KMS-11 (cell line): Measurements from ENCODE around the gene CHAF1B.

Experiments
- H2AFZ ChIP-seq: fragments of 200-600 bp; sonication (generic); 2 replicates; pipeline ENCODE4 v1.6.1; 2016; ENCODE audit warnings: antibody characterized with exemption, mixed run types, low read depth
- H3K27ac ChIP-seq: fragments of 200-600 bp; sonication (generic); 2 replicates; pipeline ENCODE4 v1.6.1; 2016; ENCODE audit warnings: mild to moderate bottlenecking, mixed run types
- H3K27me3 ChIP-seq: fragments of 200-600 bp; sonication (generic); 2 replicates; pipeline ENCODE4 v1.6.1; 2017; ENCODE audit warnings: mild to moderate bottlenecking, low read depth, mixed run types, moderate library complexity; ENCODE audit not compliant: insufficient read depth
- H3K36me3 ChIP-seq: fragments of 200-600 bp; sonication (generic); 2 replicates; pipeline ENCODE4 v1.6.1; 2017; ENCODE audit warnings: mild to moderate bottlenecking, mixed run types; ENCODE audit not compliant: insufficient read depth
- H3K4me1 ChIP-seq: fragments of 200-600 bp; sonication (generic); 2 replicates; pipeline ENCODE4 v1.6.1; 2016; ENCODE audit warnings: mild to moderate bottlenecking, low read depth, mixed run types; ENCODE audit not compliant: poor library complexity, severe bottlenecking
- H3K4me2 ChIP-seq: fragments of 200-600 bp; sonication (generic); 2 replicates; pipeline ENCODE4 v1.7.0; 2016; ENCODE audit warnings: mild to moderate bottlenecking, mixed run types
- H3K4me3 ChIP-seq: fragments of 200-600 bp; sonication (generic); IDR thresholded peaks from 2 replicates; pipeline ENCODE4 v1.6.1; 2017; ENCODE audit warnings: low read depth, low read length, mixed read lengths; ENCODE audit not compliant: insufficient read depth
- H3K79me2 ChIP-seq: fragments of 200-600 bp; sonication (generic); 2 replicates; pipeline ENCODE4 v1.6.1; 2016; ENCODE audit warnings: low read depth, mixed run types; ENCODE audit not compliant: insufficient read depth
- H3K9ac ChIP-seq: fragments of 200-600 bp; sonication (generic); 2 replicates; pipeline ENCODE4 v1.6.1; 2016; ENCODE audit warnings: mild to moderate bottlenecking, mixed run types
- H4K20me1 ChIP-seq: fragments of 200-600 bp; sonication (generic); 2 replicates; pipeline ENCODE4 v1.6.1; 2016; ENCODE audit warnings: mild to moderate bottlenecking, mixed run types; ENCODE audit not compliant: insufficient read depth
- CTCF ChIP-seq: fragments of 200-600 bp; sonication (generic); conservative IDR thresholded peaks from 2 replicates; pipeline ENCODE4 v1.6.1; 2017; ENCODE audit warnings: low read depth, mild to moderate bottlenecking, antibody characterized with exemption, low read length, moderate library complexity, mixed read lengths

Gene CHAF1B

GRCh38 chr21:36400719-36401118 lies 15.5 kb downstream of the CHAF1B start:
- no peak overlapping the region for H2AFZ ChIP-seq
- H3K79me2 ChIP-seq: no peaks in the 10 kb centered on the region
- no peak for TF ChIP-seq CTCF
- no peaks in the 10 kb centered on the region for H4K20me1 ChIP-seq
- H3K4me3 ChIP-seq: no peak overlapping the region
- H3K4me1 ChIP-seq: no peaks in the 10 kb centered on the region
- no peak overlapping the region for H3K4me2 ChIP-seq
- H3K9ac ChIP-seq: no peak overlapping the region
- no peaks in the 10 kb centered on the region for H3K27me3 ChIP-seq
- H3K27ac ChIP-seq: no peak overlapping the region
- H3K36me3 ChIP-seq: no peaks in the 10 kb centered on the region

- Histone ChIP-seq H3K27ac (no peak overlapping the region), H3K4me2 (no peak overlapping the region), H3K9ac (no peak overlapping the region), H3K36me3 (no peaks in the 10 kb centered on the region), H4K20me1 (no peaks in the 10 kb centered on the region), H3K4me1 (no peaks in the 10 kb centered on the region), H3K4me3 (no peak overlapping the region), H3K79me2 (no peaks in the 10 kb centered on the region), H2AFZ (no peak overlapping the region), H3K27me3 (no peaks in the 10 kb centered on the region)
- TF ChIP-seq CTCF: no peak
These were observed 17.1 kb downstream of the CHAF1B start for GRCh38 chr21:36402339-36402738.

DNA sequence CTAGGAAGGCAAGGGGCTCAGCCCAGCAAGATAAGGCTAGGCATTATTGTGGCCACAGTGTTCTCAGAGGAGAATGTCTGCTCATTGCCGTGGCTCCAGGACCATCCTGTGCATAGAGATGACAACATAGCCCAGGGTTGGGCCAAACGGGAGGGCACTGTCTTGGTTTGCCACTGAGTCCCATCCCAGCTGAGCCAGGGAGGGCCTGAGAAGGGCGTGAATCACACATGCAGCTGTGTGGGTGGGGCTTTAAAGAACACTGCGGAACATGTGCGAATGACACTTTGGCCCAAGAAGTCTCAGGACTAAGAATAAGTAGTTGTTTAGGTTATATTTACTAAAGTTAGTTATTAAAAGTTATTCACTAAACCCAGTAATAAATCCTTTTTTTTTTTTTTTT lies 18.5 kb downstream of the CHAF1B start:
- H3K4me3 ChIP-seq: no peak overlapping the region
- no peaks in the 10 kb centered on the region for H4K20me1 ChIP-seq
- no peaks in the 10 kb centered on the region for H3K36me3 ChIP-seq

DNA sequence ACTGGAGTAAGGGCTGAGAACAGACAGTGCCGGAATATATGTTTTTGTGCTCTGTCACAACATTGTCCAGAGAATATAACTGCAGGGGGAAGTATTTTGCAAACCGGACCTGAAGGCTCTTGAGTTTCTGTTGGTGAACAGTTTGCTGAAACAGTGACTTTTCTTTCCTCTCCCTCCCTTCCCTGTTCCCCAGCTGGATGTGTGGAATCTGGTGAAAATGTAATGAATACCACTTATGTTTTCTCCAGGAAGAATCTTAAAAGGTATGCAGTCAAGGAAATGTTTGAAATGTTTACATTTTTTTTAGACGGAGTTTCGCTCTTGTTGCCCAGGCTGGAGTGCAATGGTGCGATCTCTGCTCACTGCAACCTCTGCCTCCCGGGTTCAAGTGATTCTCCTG lies 23.4 kb downstream of the CHAF1B start:
- no peaks in the 10 kb centered on the region for H3K79me2 ChIP-seq
- TF ChIP-seq CTCF: no peak
- H3K36me3 ChIP-seq: no peaks in the 10 kb centered on the region
- H3K27ac ChIP-seq: no peak overlapping the region
- no peak overlapping the region for H3K9ac ChIP-seq
- no peaks in the 10 kb centered on the region for H3K27me3 ChIP-seq
- H4K20me1 ChIP-seq: no peaks in the 10 kb centered on the region
- H3K4me2 ChIP-seq: no peak overlapping the region
- H3K4me1 ChIP-seq: peaks cover 20% of the 10 kb centered on the region
- H2AFZ ChIP-seq: no peak overlapping the region
- H3K4me3 ChIP-seq: no peak overlapping the region

More for the DNA sequence above, 18.5 kb downstream of the CHAF1B start:
- Histone ChIP-seq H3K27me3 (no peaks in the 10 kb centered on the region), H3K4me1 (no peaks in the 10 kb centered on the region), H3K4me2 (no peak overlapping the region), H2AFZ (no peak overlapping the region), H3K9ac (no peak overlapping the region), H3K79me2 (no peaks in the 10 kb centered on the region), H3K27ac (no peak overlapping the region)
- no peak for TF ChIP-seq CTCF
